Measurements from ENCODE around the gene COL13A1.

Gene COL13A1

GRCh38 chr10:69847458-69847857 lies 45.8 kb downstream of the COL13A1 start:
- DNase-seq (ENCODE audit: low read depth): no peak

- DNase-seq (ENCODE audit: low read depth): no peak
These were observed 46.2 kb downstream of the COL13A1 start for GRCh38 chr10:69847883-69848282.

DNA sequence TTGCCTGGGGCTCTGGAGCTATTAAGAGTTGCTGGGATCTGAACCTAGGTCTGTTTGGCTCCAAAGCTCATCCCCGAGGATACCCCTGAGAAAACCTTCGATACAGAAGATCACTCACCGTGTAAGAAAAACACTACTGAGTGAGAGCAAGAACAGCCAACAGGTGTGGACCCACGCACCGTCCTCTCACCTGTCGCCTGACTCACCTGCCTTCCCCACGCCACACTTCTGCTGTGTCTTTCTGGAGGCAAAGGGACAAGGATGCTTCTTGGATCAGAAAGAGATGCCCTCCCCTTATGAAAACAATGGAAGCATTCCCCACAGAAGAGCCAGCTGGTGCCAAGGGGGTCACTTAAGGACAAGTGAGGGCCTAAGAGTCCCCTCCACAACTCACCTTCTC lies 46.7 kb downstream of the COL13A1 start:
- no peak for DNase-seq (ENCODE audit: low read depth)

DNA sequence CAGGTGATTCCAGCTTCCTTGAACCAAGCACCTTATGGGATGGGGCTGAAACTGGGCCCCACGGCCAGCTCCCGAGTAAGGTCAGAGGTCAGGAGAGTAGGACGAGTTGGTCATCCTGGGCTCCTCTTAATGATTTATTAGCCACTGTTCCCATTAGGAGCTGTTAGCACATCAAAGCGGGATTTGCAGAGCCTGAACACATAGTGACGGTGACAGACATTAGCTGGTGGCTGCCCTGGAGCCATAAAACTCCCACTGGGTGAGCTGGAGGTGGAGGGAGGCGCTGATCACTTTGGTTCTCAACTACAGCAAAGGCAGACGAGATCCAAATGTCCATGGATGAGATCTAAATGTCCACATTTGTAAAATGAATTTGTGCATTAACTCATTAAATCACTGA lies 48.1 kb downstream of the COL13A1 start:
- DNase-seq (ENCODE audit: low read depth): no peak

- no peak for DNase-seq (ENCODE audit: low read depth)
These were observed 48.7 kb downstream of the COL13A1 start for GRCh38 chr10:69850440-69850839.

DNA sequence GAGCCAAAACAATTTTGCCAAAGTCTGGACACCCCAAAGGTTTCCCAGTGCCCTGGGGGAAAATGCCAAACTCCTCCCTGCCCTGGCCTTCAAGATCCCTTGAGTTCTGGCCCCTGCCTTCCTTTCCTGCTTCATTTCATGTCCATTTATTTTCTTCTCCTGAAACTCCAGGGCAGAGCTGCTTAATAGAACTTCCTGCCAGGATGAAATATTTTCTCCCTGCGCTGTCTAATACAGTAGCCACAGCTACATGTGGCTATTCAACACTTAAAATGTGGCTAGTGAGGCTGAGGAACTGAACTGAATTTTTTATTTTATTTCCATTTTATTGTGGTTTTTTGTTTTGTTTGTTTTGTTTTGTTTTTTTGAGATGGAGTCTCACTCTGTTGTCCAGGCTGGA lies 49.6 kb downstream of the COL13A1 start:
- no peak for DNase-seq (ENCODE audit: low read depth)

DNA sequence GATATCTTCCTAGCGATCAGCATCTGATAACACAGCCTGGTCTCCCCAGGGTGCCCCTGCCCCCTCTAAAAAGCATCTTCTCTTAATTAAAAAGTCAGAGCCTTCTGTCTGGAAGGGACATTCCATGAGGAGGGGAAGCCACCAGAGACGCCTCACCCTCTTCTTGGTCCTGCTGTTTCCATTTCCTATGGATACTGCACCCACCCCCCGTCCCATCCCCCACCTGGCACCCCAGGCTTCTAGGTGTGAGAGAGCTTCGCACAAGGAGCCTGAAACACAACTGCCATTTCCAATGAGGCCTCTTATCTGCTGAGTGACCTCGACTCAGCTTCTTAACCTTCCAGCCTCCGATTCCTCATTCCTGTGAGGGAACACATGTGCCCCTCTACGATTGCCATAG lies 51.4 kb downstream of the COL13A1 start:
- no peak for DNase-seq (ENCODE audit: low read depth)

GRCh38 chr10:69854511-69855345 lies 53.0 kb downstream of the COL13A1 start:
- DNase-seq (ENCODE audit: low read depth): no peak

GRCh38 chr10:69855346-69856111 lies 53.8 kb downstream of the COL13A1 start:
- DNase-seq (ENCODE audit: low read depth): no peak

- DNase-seq (ENCODE audit: low read depth): no peak
These were observed 55.0 kb downstream of the COL13A1 start for GRCh38 chr10:69856601-69857166.

GRCh38 chr10:69858201-69858600 lies 56.5 kb downstream of the COL13A1 start:
- no peak for DNase-seq (ENCODE audit: low read depth)

DNA sequence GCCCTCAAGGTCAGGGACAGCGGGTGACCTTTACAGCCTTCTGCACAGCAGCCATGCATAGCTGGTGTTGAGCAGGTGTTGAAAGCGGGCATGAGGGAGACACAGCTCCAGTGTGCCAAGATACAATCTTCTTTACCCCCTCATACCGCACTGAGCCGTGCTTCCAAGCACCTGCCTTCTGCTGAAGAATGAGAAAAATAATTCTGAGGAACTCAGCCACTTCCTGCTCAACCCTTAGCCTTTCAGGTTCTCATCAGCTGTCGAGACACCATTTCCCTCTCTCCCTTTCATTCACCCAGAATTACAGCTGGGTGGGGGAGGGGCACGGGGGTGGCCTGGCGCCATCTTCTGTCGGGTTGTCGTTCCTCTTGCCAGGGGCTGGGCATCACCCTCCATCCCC lies 58.6 kb downstream of the COL13A1 start:
- DNase-seq (ENCODE audit: low read depth): no peak

- DNase-seq (ENCODE audit: low read depth): no peak
These were observed 59.8 kb downstream of the COL13A1 start for GRCh38 chr10:69861251-69862240.

DNA sequence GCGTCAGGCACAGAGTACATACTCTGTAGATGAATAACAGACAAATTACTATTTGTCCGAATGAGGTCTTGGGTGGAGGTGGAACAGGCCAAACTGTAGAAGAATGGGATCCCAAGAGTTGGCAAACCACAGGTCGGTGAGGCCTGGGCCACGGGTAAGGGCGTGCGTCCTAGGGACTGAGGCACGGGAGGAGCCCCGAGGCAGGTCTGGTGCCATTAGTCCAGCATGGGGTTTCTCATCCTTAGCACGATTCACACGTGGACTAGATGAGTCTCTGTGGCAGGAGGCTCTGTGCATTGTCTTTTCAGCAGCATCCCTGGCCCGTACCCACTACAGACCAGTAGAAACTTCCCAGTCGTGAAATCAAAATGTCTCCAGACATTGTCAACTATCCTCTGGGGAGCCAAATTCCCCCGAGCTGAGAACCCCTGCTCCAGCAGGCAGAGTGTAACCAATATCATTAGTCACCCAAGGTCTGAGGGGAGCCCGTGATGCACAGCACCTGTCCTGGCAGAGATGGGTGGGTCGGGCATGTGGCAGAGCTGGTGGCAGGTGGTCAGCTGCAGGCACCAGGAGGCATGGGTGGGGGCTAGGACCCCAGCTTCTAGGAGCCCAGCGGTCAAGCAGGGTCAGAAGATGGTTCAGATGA lies 61.3 kb downstream of the COL13A1 start:
- DNase-seq (ENCODE audit: low read depth): no peak

- no peak for DNase-seq (ENCODE audit: low read depth)
These were observed 61.9 kb downstream of the COL13A1 start for GRCh38 chr10:69863580-69863979.

- DNase-seq (ENCODE audit: low read depth): no peak
These were observed 62.6 kb downstream of the COL13A1 start for GRCh38 chr10:69864321-69864720.

DNA sequence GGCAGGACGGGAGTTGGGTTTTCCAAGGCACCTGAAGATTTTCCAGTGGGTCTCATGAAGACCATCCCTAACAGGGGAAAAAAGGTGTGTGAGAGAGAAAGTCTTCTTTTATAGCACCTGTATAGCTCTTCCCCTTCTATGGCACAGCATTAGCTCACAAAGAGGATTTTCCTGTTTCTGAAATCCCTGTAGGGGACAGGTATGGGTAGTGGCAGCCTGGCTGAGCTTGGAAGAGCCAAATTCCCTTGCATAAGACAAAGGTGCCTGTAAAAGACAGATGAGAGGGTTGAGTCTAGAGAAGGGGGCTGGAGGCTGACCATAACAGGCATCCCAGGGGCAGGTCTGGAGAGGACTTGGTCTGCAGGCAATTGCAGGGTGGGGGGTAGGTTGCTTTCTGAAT lies 63.7 kb downstream of the COL13A1 start:
- DNase-seq (ENCODE audit: low read depth): no peak

DNA sequence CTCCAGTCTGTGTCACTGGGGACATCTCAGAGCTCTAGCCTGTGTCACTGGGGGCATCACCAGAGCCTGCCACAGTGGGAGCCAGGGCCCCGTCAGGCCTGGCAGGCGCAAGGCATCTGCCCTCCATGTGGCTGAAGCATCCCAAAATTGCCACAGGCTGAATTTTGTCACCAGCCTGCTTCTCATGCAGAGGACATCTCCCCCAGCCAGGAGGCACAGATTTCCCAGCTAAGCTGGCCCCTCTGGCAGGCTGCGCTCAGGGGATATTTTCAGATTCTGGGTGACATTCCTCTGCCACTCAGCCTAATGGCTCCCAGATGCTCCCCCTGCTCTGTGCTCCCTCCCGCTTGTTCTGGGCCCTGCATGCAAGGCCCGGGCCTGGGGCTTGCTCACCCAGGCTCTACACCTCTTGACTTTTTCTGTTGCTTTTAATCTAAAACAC lies 64.6 kb downstream of the COL13A1 start:
- no peak for DNase-seq (ENCODE audit: low read depth)

- no peak for DNase-seq (ENCODE audit: low read depth)
These were observed 65.2 kb downstream of the COL13A1 start for GRCh38 chr10:69866688-69867461.

All from stimulated activated CD8-positive, alpha-beta memory T cell treated with anti-CD3 and anti-CD28 coated beads, Interleukin-4, amount 100 ng/mL, for 24 hours (primary cell).